AG04449 (cell line): ENCODE measurements around the gene PDIA5.

Source experiments
- CTCF ChIA-PET: fragments of 350-600 bp; formaldehyde crosslinking; extraction: SDS; loops from one replicate; lab custom pipeline; 2021; ENCODE audit warnings: antibody characterized with exemption; lab: Yijun Ruan, JAX
- POLR2A ChIA-PET: fragments of 400-600, 350-600 bp; formaldehyde crosslinking; extraction: SDS; loops from one replicate; lab custom pipeline; 2020; ENCODE audit warnings: antibody characterized with exemption, inconsistent platforms; lab: Yijun Ruan, JAX
- DNase-seq: peaks from one replicate; pipeline ENCODE4 v3.0.0-alpha.2; 2010; ENCODE audit warnings: low read depth, low spot score
- H3K4me3 ChIP-seq: 2 replicates; pipeline ENCODE4 v1.5.1; 2011; ENCODE audit warnings: low read depth, mild to moderate bottlenecking, control low read depth, low read length
- CTCF ChIP-seq: IDR thresholded peaks from one replicate; pipeline ENCODE4 v1.5.1; 2011; ENCODE audit warnings: mild to moderate bottlenecking, moderate library complexity, low read length, control low read depth, inconsistent platforms; ENCODE audit not compliant: insufficient read depth; ENCODE audit errors: missing control alignments

Gene PDIA5

GRCh38 chr3:123100193-123100776 is 33.5 kb downstream of the PDIA5 start:
- POLR2A ChIA-PET, result no interaction called here
- CTCF ChIA-PET, result no interaction called here
- TF ChIP-seq CTCF, result no peak
- no peak overlapping the region for H3K4me3 ChIP-seq
- no peak for DNase-seq

GRCh38 chr3:123102249-123102648 is 35.4 kb downstream of the PDIA5 start:
- ChIA-PET POLR2A (no interaction called here), CTCF (interaction anchor here (0.9 kb wide), 1 partner anchor 22 kb away, joined by 3 read pairs; no protein-coding TSS in a partner anchor)
- DNase-seq, result no peak
- no peak overlapping the region for H3K4me3 ChIP-seq
- no peak for TF ChIP-seq CTCF

DNA sequence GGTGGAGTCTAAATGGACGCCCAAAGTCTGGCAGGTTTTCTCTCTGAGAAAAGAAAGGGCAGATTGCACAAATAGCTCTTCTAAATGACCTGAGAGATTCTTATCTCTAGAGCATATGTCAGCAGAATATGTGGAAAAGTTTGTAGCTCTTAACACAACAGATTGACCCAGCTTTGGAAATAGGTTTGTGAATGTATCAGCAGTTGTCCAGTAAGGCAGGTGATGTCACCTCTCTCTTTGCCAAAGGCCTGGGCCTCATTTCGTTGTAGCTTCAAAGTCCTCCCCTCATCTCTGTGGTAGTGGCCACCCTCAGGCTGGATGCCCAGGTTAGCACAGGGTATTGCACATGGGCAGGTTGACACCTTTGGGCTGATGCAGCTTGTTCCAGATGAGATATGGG is 36.0 kb downstream of the PDIA5 start:
- TF ChIP-seq CTCF, result no peak
- CTCF ChIA-PET, result interaction anchor here (0.9 kb wide), 1 partner anchor 22 kb away, joined by 3 read pairs; no protein-coding TSS in a partner anchor
- POLR2A ChIA-PET, result no interaction called here
- no peak for DNase-seq
- H3K4me3 ChIP-seq, result no peak overlapping the region

- no peak for TF ChIP-seq CTCF
- ChIA-PET CTCF (interaction anchor here (1.0 to 1.2 kb wide), 2 partner anchors 10 to 19 kb away, joined by 4 to 5 read pairs; no protein-coding TSS in a partner anchor), POLR2A (no interaction called here)
- no peak overlapping the region for H3K4me3 ChIP-seq
- DNase-seq, result no peak
These were observed 37.7 kb downstream of the PDIA5 start for GRCh38 chr3:123104550-123104949.

GRCh38 chr3:123105201-123106189 is 38.7 kb downstream of the PDIA5 start:
- H3K4me3 ChIP-seq, result no peak overlapping the region
- ChIA-PET POLR2A (no interaction called here), CTCF (no interaction called here)
- DNase-seq, result no peak
- no peak for TF ChIP-seq CTCF

GRCh38 chr3:123110282-123110975 is 43.6 kb downstream of the PDIA5 start:
- TF ChIP-seq CTCF, result no peak
- no peak overlapping the region for H3K4me3 ChIP-seq
- POLR2A ChIA-PET, result no interaction called here
- no peak for DNase-seq
- CTCF ChIA-PET, result no interaction called here
